ENCODE results near the gene LY6G6D.

DNA sequence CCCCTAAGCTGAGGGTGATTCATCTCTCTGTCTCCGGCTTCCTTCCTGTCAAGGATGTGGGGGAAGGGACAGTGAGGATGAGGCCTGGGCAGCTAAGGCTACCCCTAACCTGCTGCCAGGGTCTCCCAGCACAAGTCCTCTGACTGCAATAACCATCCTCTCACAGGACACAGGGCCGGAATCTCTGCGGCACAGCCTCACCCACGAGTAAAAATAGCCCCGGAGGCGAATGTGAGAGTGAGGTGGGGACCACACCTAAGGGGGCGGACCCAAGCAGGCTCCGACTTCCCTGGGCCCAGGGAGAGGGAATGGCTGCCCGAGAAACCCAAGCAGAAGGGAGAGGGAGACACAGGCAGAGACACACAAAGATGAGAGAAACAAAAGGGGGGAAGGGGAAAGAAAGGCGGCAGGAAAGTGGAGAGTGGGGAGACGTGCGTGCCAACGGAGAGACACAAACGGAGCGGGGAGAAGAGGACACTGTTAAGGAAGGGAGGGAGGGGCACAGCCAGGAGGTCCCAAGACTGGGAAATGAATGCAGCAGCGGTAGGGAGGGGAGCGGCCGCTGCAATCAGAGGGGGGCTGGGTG, 19.8 kb downstream of the LY6G6D start:
- TF ChIP-seq, protein P1, sequence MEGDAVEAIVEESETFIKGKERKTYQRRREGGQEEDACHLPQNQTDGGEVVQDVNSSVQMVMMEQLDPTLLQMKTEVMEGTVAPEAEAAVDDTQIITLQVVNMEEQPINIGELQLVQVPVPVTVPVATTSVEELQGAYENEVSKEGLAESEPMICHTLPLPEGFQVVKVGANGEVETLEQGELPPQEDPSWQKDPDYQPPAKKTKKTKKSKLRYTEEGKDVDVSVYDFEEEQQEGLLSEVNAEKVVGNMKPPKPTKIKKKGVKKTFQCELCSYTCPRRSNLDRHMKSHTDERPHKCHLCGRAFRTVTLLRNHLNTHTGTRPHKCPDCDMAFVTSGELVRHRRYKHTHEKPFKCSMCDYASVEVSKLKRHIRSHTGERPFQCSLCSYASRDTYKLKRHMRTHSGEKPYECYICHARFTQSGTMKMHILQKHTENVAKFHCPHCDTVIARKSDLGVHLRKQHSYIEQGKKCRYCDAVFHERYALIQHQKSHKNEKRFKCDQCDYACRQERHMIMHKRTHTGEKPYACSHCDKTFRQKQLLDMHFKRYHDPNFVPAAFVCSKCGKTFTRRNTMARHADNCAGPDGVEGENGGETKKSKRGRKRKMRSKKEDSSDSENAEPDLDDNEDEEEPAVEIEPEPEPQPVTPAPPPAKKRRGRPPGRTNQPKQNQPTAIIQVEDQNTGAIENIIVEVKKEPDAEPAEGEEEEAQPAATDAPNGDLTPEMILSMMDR (conservative IDR thresholded peaks at IDR 0.05 in 1 of 2, IDR thresholded peaks at IDR 0.05 in 1 of 2; ENCODE audit: low read depth in 1 of 2, low read length in 2 of 2) = no peak
- no peak for TF ChIP-seq EZH2 (IDR thresholded peaks at IDR 0.05; ENCODE audit: low read length, missing control alignments)

Measured in fibroblast of lung (primary cell).